ENCODE measurements around the gene KSR2. TPM values are rescaled to one million over a fixed set of nuclear protein-coding genes. Genes with fewer than 3 reads are reported as not detected.

Gene KSR2
- total RNA-seq, 1 donor from 2014 or later: 0.69 TPM

GRCh38 chr12:117820216-117820907, 148.4 kb downstream of the KSR2 start:
- TF ChIP-seq CTCF (IDR thresholded peaks at IDR 0.05; ENCODE audit: unreplicated experiment): no peak
- peaks cover 7% of the 10 kb centered on the region for H3K9me3 Mint-ChIP-seq
- H3K27me3 Mint-ChIP-seq (ENCODE audit: low read depth): peaks cover 26% of the 10 kb centered on the region
- no peaks in the 10 kb centered on the region for H3K36me3 Mint-ChIP-seq
- no peak overlapping the region for H3K27ac Mint-ChIP-seq
- no peak overlapping the region for H3K4me3 Mint-ChIP-seq
- H3K4me1 Mint-ChIP-seq: no peaks in the 10 kb centered on the region
- DNase-seq (ENCODE audit: low spot score in 2 of 2, unreplicated experiment in 2 of 2): no peak

- Mint-ChIP-seq H3K27me3 (ENCODE audit: low read depth) (peaks cover 22% of the 10 kb centered on the region), H3K36me3 (no peaks in the 10 kb centered on the region), H3K4me3 (no peak overlapping the region), H3K27ac (no peak overlapping the region), H3K9me3 (peaks cover 13% of the 10 kb centered on the region), H3K4me1 (no peaks in the 10 kb centered on the region)
- no peak for TF ChIP-seq CTCF (IDR thresholded peaks at IDR 0.05; ENCODE audit: unreplicated experiment)
- no peak for DNase-seq (ENCODE audit: low spot score in 2 of 2, unreplicated experiment in 2 of 2)
Observed at GRCh38 chr12:117819160-117819559, 149.6 kb downstream of the KSR2 start.

- no peak overlapping the region for H3K27ac Mint-ChIP-seq
- DNase-seq (ENCODE audit: low spot score in 2 of 2, unreplicated experiment in 2 of 2): no peak
- H3K36me3 Mint-ChIP-seq: no peaks in the 10 kb centered on the region
Observed at GRCh38 chr12:117818400-117818799, 150.4 kb downstream of the KSR2 start.

GRCh38 chr12:117809509-117809908, 159.3 kb downstream of the KSR2 start:
- Mint-ChIP-seq H3K4me3 (no peak overlapping the region), H3K9me3 (peaks cover 11% of the 10 kb centered on the region), H3K36me3 (no peaks in the 10 kb centered on the region), H3K27ac (no peak overlapping the region), H3K27me3 (ENCODE audit: low read depth) (peaks cover 39% of the 10 kb centered on the region), H3K4me1 (no peaks in the 10 kb centered on the region)
- no peak for TF ChIP-seq CTCF (IDR thresholded peaks at IDR 0.05; ENCODE audit: unreplicated experiment)
- DNase-seq (ENCODE audit: low spot score in 2 of 2, unreplicated experiment in 2 of 2): no peak

More at GRCh38 chr12:117818400-117818799, 150.4 kb downstream of the KSR2 start:
- no peaks in the 10 kb centered on the region for H3K4me1 Mint-ChIP-seq
- no peak for TF ChIP-seq CTCF (IDR thresholded peaks at IDR 0.05; ENCODE audit: unreplicated experiment)
- H3K27me3 Mint-ChIP-seq (ENCODE audit: low read depth): peaks cover 26% of the 10 kb centered on the region
- H3K9me3 Mint-ChIP-seq: peaks cover 18% of the 10 kb centered on the region
- no peak overlapping the region for H3K4me3 Mint-ChIP-seq

- Mint-ChIP-seq H3K4me1 (peaks cover 2% of the 10 kb centered on the region), H3K9me3 (peaks cover under 1% of the 10 kb centered on the region), H3K27me3 (ENCODE audit: low read depth) (peaks cover 29% of the 10 kb centered on the region), H3K27ac (no peak overlapping the region), H3K36me3 (no peaks in the 10 kb centered on the region), H3K4me3 (no peak overlapping the region)
- no peak for DNase-seq (ENCODE audit: low spot score in 2 of 2, unreplicated experiment in 2 of 2)
- no peak for TF ChIP-seq CTCF (IDR thresholded peaks at IDR 0.05; ENCODE audit: unreplicated experiment)
Observed at GRCh38 chr12:117807946-117808345, 160.8 kb downstream of the KSR2 start.
